Suprapubic skin (tissue), 4 donors: ENCODE measurements around the gene STRIP2.

Experiments
- POLR2A ChIP-seq, 2 donors: fragments of 450-650 bp; IDR thresholded peaks; one replicate each; pipeline ENCODE4 v1.6.1; 2017; ENCODE audit warnings: antibody characterized with exemption in 2 of 2, mild to moderate bottlenecking in 2 of 2, moderate library complexity in 2 of 2
- POLR2AphosphoS5 ChIP-seq, 3 donors: sonication (generic); formaldehyde crosslinking; IDR thresholded peaks; one replicate each; pipeline ENCODE4 v1.6.1; 2017; ENCODE audit warnings: antibody characterized with exemption in 3 of 3
- TF ChIP-seq, protein P1 (sequence below), 2 donors: fragments of 200-600 bp in 1 of 2; fragments of 450-650 bp in 1 of 2; sonication (generic) in 1 of 2; IDR thresholded peaks; one replicate each; pipeline ENCODE4 v1.5.1; 2016 to 2019; ENCODE audit warnings: antibody characterized with exemption in 2 of 2, mild to moderate bottlenecking in 1 of 2, moderate library complexity in 1 of 2

DNA sequence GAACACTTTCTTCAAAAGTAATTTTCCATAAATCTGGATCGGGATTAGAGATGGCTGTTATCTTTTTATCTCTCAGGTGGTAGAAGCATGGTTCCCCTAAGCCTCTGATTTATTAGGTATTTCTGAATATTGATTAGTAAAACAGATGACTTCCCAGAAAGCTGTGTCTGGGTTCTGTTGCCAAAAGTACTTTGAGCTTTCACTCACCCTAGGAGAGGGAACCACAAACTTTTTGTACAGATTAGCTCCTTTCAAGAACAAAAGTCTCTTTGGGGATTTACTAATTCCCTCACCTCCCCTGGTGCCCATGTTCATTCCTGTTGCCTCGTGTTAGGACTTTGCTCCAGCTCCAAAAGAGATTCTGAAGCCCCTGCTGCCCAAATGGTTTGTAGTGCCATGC lies 46.7 kb upstream of the STRIP2 start:
- TF ChIP-seq, protein P1, sequence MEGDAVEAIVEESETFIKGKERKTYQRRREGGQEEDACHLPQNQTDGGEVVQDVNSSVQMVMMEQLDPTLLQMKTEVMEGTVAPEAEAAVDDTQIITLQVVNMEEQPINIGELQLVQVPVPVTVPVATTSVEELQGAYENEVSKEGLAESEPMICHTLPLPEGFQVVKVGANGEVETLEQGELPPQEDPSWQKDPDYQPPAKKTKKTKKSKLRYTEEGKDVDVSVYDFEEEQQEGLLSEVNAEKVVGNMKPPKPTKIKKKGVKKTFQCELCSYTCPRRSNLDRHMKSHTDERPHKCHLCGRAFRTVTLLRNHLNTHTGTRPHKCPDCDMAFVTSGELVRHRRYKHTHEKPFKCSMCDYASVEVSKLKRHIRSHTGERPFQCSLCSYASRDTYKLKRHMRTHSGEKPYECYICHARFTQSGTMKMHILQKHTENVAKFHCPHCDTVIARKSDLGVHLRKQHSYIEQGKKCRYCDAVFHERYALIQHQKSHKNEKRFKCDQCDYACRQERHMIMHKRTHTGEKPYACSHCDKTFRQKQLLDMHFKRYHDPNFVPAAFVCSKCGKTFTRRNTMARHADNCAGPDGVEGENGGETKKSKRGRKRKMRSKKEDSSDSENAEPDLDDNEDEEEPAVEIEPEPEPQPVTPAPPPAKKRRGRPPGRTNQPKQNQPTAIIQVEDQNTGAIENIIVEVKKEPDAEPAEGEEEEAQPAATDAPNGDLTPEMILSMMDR (IDR thresholded peaks at IDR 0.05): no peak
- TF ChIP-seq POLR2AphosphoS5 (IDR thresholded peaks at IDR 0.05) (no peak), POLR2A (IDR thresholded peaks at IDR 0.05) (no peak)
